Measurements from ENCODE around the gene TRPM8. TPM values are rescaled to one million over a fixed set of nuclear protein-coding genes. Genes with fewer than 3 reads are reported as not detected.

Gene TRPM8
- total and polyA plus RNA-seq, 2 of the 13 experiments (the other 11 are each of a cell fraction or from before 2014, with no cell fraction given) = 0.12 TPM; not detected in 1

DNA sequence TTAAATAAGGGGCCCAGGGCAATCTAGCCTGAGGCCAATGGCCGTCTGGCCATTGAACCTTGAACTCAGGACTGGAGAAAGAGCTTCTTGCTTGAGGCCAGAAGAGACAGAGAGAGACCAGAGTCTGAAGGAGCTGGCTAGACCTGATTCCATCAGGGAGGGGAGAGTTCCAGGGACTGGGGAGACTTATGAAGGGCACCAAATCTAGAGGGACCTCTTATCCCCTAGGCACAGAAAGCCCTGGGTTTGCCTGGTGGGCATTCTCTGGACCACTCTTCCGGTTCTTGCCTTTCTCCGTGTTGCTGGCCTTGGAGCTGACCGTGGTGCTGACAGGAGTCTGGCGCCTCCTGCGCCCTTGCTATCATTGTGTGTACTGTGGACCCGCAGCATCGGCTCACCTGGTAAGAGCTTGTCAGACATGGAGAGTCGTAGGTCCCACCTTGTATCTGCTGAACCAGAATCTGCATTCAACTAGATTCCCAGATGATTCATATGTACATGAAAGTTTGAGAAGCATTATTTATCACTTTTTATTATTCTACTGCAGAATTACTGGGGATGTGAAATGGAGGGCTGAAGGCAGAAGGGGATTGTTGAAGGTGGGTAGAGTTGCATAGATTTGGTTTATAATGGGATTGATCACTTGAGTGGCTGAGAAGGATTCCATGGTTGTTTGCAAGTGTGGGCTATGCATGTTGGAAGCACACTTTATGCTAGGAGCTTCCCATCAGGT is 4.3 kb upstream of the TRPM8 start (continued):
- TF ChIP-seq, protein P1, sequence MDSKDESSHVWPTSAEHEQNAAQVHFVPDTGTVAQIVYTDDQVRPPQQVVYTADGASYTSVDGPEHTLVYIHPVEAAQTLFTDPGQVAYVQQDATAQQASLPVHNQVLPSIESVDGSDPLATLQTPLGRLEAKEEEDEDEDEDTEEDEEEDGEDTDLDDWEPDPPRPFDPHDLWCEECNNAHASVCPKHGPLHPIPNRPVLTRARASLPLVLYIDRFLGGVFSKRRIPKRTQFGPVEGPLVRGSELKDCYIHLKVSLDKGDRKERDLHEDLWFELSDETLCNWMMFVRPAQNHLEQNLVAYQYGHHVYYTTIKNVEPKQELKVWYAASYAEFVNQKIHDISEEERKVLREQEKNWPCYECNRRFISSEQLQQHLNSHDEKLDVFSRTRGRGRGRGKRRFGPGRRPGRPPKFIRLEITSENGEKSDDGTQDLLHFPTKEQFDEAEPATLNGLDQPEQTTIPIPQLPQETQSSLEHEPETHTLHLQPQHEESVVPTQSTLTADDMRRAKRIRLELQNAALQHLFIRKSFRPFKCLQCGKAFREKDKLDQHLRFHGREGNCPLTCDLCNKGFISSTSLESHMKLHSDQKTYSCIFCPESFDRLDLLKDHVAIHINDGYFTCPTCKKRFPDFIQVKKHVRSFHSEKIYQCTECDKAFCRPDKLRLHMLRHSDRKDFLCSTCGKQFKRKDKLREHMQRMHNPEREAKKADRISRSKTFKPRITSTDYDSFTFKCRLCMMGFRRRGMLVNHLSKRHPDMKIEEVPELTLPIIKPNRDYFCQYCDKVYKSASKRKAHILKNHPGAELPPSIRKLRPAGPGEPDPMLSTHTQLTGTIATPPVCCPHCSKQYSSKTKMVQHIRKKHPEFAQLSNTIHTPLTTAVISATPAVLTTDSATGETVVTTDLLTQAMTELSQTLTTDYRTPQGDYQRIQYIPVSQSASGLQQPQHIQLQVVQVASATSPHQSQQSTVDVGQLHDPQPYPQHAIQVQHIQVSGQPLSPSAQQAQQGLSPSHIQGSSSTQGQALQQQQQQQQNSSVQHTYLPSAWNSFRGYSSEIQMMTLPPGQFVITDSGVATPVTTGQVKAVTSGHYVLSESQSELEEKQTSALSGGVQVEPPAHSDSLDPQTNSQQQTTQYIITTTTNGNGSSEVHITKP (CRISPR knock-in tag; IDR thresholded peaks at IDR 0.05; ENCODE audit: low read depth) = no peak
- TF ChIP-seq SP140L (CRISPR knock-in tag; IDR thresholded peaks at IDR 0.05; ENCODE audit: borderline replicate concordance) (peak; percentile 87; the same call in 1 of the 2 replicates), ZNF260 (CRISPR knock-in tag; IDR thresholded peaks at IDR 0.05; ENCODE audit: borderline replicate concordance, low read depth) (no peak), ZNF264 (CRISPR knock-in tag; IDR thresholded peaks at IDR 0.05) (peak; percentile 54; the same call in 1 of the 2 replicates), THAP11 (CRISPR knock-in tag; IDR thresholded peaks at IDR 0.05) (peak; percentile 44; the same call in 1 of the 2 replicates), ARNTL (CRISPR knock-in tag; IDR thresholded peaks at IDR 0.05) (no peak), REXO4 (CRISPR knock-in tag; IDR thresholded peaks at IDR 0.05; ENCODE audit: borderline replicate concordance) (no peak), ZNF207 (IDR thresholded peaks at IDR 0.05; ENCODE audit: borderline replicate concordance) (no peak), ZNF775 (CRISPR knock-in tag; IDR thresholded peaks at IDR 0.05; ENCODE audit: borderline replicate concordance) (no peak), ZNF766 (CRISPR knock-in tag; IDR thresholded peaks at IDR 0.05; ENCODE audit: borderline replicate concordance) (peak; percentile 52; the same call in 1 of the 2 replicates), FOXC1 (CRISPR knock-in tag; IDR thresholded peaks at IDR 0.05; ENCODE audit: borderline replicate concordance) (no peak; the same call in 1 of the 2 replicates), SP5 (CRISPR knock-in tag; IDR thresholded peaks at IDR 0.05; ENCODE audit: borderline replicate concordance, low read depth) (no peak), PCBP1 (IDR thresholded peaks at IDR 0.05; ENCODE audit: borderline replicate concordance, low read depth, low read length) (no peak), ZNF629 (CRISPR knock-in tag; conservative IDR thresholded peaks at IDR 0.05) (no peak), HDAC2 (CRISPR knock-in tag; IDR thresholded peaks at IDR 0.05) (peak; percentile 77), ZNF773 (CRISPR knock-in tag; IDR thresholded peaks at IDR 0.05; ENCODE audit: borderline replicate concordance) (peak; percentile 73; the same call in 1 of the 2 replicates)
- TF ChIP-seq, protein P2, sequence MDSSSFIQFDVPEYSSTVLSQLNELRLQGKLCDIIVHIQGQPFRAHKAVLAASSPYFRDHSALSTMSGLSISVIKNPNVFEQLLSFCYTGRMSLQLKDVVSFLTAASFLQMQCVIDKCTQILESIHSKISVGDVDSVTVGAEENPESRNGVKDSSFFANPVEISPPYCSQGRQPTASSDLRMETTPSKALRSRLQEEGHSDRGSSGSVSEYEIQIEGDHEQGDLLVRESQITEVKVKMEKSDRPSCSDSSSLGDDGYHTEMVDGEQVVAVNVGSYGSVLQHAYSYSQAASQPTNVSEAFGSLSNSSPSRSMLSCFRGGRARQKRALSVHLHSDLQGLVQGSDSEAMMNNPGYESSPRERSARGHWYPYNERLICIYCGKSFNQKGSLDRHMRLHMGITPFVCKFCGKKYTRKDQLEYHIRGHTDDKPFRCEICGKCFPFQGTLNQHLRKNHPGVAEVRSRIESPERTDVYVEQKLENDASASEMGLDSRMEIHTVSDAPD (CRISPR knock-in tag; IDR thresholded peaks at IDR 0.05) = no peak
- TF ChIP-seq, protein P3, sequence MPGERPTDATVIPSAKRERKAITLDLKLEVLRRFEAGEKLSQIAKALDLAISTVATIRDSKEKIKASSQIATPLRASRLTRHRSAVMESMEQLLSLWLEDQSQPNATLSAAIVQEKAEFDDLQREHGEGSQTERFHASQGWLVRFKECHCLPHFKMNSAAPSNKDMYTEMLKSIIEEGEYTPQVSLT (CRISPR knock-in tag; IDR thresholded peaks at IDR 0.05; ENCODE audit: borderline replicate concordance, low read depth) = no peak
- TF ChIP-seq, protein P4, sequence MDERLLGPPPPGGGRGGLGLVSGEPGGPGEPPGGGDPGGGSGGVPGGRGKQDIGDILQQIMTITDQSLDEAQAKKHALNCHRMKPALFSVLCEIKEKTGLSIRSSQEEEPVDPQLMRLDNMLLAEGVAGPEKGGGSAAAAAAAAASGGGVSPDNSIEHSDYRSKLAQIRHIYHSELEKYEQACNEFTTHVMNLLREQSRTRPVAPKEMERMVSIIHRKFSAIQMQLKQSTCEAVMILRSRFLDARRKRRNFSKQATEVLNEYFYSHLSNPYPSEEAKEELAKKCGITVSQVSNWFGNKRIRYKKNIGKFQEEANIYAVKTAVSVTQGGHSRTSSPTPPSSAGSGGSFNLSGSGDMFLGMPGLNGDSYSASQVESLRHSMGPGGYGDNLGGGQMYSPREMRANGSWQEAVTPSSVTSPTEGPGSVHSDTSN (CRISPR knock-in tag; IDR thresholded peaks at IDR 0.05) = no peak
- TF ChIP-seq, protein P5, sequence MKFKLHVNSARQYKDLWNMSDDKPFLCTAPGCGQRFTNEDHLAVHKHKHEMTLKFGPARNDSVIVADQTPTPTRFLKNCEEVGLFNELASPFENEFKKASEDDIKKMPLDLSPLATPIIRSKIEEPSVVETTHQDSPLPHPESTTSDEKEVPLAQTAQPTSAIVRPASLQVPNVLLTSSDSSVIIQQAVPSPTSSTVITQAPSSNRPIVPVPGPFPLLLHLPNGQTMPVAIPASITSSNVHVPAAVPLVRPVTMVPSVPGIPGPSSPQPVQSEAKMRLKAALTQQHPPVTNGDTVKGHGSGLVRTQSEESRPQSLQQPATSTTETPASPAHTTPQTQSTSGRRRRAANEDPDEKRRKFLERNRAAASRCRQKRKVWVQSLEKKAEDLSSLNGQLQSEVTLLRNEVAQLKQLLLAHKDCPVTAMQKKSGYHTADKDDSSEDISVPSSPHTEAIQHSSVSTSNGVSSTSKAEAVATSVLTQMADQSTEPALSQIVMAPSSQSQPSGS (CRISPR knock-in tag; IDR thresholded peaks at IDR 0.05) = no peak
